Measurements from ENCODE around the gene PREX1.
"Not testable (repeated sequence)": the region's sequence is repeated elsewhere in the genome, so short reads cannot be mapped to it uniquely, and the experiment has no call there.

The PREX1 gene

DNA sequence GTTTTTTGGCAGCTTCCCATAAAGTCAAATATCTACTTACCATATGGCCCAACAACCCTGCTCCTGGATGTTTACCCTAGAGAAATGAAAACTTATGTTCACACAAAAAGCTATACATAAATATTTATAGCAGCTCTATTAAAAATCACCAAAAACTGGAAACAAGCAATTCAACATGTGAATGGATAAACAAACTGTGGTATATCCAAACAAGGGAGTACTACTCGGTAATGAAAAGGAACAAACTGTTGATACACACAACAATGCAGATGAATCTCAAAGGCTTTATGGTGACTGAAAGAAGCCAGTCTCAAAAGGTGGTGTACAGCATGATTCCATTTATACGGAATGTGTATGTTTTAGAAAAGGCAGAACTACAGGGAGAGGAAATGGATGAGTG, 48.4 kb downstream of the PREX1 start:
- Mint-ChIP-seq H3K36me3 (ENCODE audit: low read depth) (peaks cover 18% of the 10 kb centered on the region), H3K27ac (no peak overlapping the region), H3K9me3 (peaks cover 23% of the 10 kb centered on the region), H3K4me1 (no peaks in the 10 kb centered on the region), H3K4me3 (no peak overlapping the region), H3K27me3 (ENCODE audit: low read depth) (no peaks in the 10 kb centered on the region)
- TF ChIP-seq, protein P1, sequence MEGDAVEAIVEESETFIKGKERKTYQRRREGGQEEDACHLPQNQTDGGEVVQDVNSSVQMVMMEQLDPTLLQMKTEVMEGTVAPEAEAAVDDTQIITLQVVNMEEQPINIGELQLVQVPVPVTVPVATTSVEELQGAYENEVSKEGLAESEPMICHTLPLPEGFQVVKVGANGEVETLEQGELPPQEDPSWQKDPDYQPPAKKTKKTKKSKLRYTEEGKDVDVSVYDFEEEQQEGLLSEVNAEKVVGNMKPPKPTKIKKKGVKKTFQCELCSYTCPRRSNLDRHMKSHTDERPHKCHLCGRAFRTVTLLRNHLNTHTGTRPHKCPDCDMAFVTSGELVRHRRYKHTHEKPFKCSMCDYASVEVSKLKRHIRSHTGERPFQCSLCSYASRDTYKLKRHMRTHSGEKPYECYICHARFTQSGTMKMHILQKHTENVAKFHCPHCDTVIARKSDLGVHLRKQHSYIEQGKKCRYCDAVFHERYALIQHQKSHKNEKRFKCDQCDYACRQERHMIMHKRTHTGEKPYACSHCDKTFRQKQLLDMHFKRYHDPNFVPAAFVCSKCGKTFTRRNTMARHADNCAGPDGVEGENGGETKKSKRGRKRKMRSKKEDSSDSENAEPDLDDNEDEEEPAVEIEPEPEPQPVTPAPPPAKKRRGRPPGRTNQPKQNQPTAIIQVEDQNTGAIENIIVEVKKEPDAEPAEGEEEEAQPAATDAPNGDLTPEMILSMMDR (IDR thresholded peaks at IDR 0.05; ENCODE audit: unreplicated experiment in 3 of 3), result no peak

DNA sequence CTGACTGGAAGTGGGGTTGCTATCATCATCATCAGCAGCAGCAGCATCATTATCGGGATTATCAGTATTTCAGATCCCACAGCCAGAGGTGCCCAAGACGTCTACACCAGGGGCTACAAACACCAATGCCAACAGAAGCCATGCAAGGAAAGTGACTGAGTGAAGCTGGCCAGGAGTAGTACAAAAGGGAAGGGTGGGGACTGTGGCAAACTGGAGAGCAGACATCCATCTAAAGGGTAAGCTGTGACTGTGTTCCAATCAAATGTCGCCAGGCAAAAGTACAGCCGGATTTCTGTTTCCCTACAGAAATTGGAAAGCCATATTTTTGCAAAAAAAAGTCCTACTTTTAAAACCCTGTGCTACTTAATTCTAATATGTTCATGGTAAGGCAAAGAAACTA, 50.0 kb downstream of the PREX1 start:
- H3K27me3 Mint-ChIP-seq (ENCODE audit: low read depth), result peaks cover 10% of the 10 kb centered on the region
- H3K4me3 Mint-ChIP-seq, result no peak overlapping the region
- peaks cover 23% of the 10 kb centered on the region for H3K9me3 Mint-ChIP-seq
- no peak overlapping the region for H3K27ac Mint-ChIP-seq
- no peaks in the 10 kb centered on the region for H3K4me1 Mint-ChIP-seq
- TF ChIP-seq, protein P1 (IDR thresholded peaks at IDR 0.05; ENCODE audit: unreplicated experiment in 3 of 3), result no peak
- peaks cover 18% of the 10 kb centered on the region for H3K36me3 Mint-ChIP-seq (ENCODE audit: low read depth)

DNA sequence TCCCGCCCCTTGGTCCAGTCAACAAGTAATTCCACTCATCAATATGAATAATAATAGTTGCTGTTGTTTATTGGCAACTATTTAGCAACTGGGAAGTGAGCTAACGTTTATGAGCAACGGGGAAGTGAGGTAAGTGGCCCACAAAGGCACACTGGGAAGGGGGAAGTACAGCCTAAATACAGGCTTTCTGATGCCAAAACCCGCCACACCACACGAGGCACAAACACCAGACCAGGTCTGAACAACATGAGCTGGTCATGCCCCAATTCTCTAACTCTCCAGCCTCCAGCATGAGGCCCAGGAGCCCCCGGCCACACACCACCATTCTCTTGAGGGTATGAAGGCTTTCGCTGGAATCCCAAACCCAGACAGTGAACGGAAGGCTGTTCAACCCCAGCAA, 50.8 kb downstream of the PREX1 start:
- H3K4me1 Mint-ChIP-seq, result no peaks in the 10 kb centered on the region
- peaks cover 23% of the 10 kb centered on the region for H3K9me3 Mint-ChIP-seq
- H3K27ac Mint-ChIP-seq, result no peak overlapping the region
- peaks cover 18% of the 10 kb centered on the region for H3K36me3 Mint-ChIP-seq (ENCODE audit: low read depth)
- peaks cover 10% of the 10 kb centered on the region for H3K27me3 Mint-ChIP-seq (ENCODE audit: low read depth)
- TF ChIP-seq, protein P1 (IDR thresholded peaks at IDR 0.05; ENCODE audit: unreplicated experiment in 3 of 3), result no peak
- no peak overlapping the region for H3K4me3 Mint-ChIP-seq

DNA sequence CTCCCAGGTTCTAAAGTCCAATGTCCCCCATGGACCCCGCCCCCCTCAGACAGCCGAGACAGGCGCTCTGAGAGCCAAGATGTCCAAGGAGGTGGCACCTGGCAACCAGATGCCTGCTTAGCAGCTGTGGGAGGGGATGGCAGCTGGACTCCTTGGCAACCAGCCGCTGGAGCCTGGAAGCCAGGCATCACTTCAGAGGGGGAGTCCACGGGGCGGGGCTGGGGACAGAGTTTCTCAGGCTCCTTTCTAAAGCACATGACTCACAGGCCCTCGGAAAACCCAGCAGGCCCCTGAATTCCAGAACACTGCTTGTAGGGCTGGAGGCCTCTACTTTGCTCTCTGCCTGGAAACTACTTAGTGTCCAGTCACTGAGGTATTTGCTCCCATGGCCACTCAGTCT, 51.5 kb downstream of the PREX1 start:
- Mint-ChIP-seq H3K27me3 (ENCODE audit: low read depth) (peaks cover 10% of the 10 kb centered on the region), H3K4me3 (no peak overlapping the region), H3K4me1 (peaks cover 2% of the 10 kb centered on the region), H3K27ac (no peak overlapping the region), H3K9me3 (peaks cover 23% of the 10 kb centered on the region), H3K36me3 (ENCODE audit: low read depth) (peaks cover 18% of the 10 kb centered on the region)
- TF ChIP-seq, protein P1 (IDR thresholded peaks at IDR 0.05; ENCODE audit: unreplicated experiment in 3 of 3), result no peak

DNA sequence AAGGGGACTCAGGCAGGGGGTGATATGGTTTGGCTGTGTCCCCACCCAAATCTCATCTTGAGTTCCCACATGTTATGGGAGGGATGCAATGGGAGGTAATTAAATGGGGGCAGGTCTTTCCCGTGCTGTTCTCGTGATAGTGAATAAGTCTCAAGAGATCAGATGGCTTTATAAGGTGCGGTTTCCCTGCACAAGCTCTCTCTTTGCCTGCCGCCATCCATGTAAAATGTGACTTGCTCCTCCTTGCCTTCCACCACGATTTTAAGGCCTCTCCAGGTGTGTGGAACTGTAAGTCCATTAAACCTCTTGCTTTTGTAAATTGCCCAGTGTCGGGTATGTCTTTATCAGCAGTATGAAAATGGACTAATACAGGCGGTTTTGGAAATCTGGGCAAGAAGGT, 52.3 kb downstream of the PREX1 start:
- not testable (repeated sequence) for H3K4me1 Mint-ChIP-seq; H3K27ac Mint-ChIP-seq; H3K4me3 Mint-ChIP-seq; H3K27me3 Mint-ChIP-seq (ENCODE audit: low read depth)
- Mint-ChIP-seq H3K9me3 (peaks cover 21% of the 10 kb centered on the region), H3K36me3 (ENCODE audit: low read depth) (peaks cover 15% of the 10 kb centered on the region)

DNA sequence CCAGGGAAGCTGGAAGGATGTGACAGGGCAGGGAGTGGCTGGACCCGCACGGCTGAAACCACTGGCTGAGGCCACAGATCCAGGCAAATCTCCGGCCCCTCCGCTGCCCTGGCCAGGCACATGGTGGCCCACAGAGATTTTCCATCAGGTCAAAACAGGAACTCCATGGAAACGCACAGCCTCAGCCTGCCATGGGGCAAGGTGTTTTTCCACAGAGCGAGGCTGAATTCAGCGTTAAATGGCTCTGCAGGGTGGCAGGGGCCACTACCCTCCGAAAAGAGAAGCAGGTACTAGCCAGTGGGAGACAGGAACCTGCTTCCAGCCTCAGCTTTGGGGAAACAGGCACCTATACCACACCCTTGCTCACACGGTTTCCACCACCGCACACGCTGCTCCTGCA, 53.1 kb downstream of the PREX1 start:
- H3K27me3 Mint-ChIP-seq (ENCODE audit: low read depth), result peaks cover 10% of the 10 kb centered on the region
- H3K27ac Mint-ChIP-seq, result no peak overlapping the region
- peaks cover 5% of the 10 kb centered on the region for H3K4me1 Mint-ChIP-seq
- H3K36me3 Mint-ChIP-seq (ENCODE audit: low read depth), result peaks cover 14% of the 10 kb centered on the region
- TF ChIP-seq, protein P1 (IDR thresholded peaks at IDR 0.05; ENCODE audit: unreplicated experiment in 3 of 3), result no peak
- no peak overlapping the region for H3K4me3 Mint-ChIP-seq
- H3K9me3 Mint-ChIP-seq, result peaks cover 20% of the 10 kb centered on the region
